ENCODE results near the gene ATL1.

Gene ATL1

GRCh38 chr14:50667996-50668825 is 108.3 kb downstream of the ATL1 start, which contains the start of gene SAV1 (continued):
- no peak for TF ChIP-seq ZNF146 (tag by site-specific recombination; IDR thresholded peaks at IDR 0.05)
- no peak for TF ChIP-seq ZNF214 (tag by site-specific recombination; IDR thresholded peaks at IDR 0.05; ENCODE audit: borderline replicate concordance)
- TF ChIP-seq ZNF555 (tag by site-specific recombination; conservative IDR thresholded peaks at IDR 0.05): no peak
- TF ChIP-seq ZNF558 (tag by site-specific recombination; IDR thresholded peaks at IDR 0.05): no peak
- no peak for TF ChIP-seq ZSCAN5A (tag by site-specific recombination; IDR thresholded peaks at IDR 0.05)
- no peak for TF ChIP-seq BCL11A (tag by site-specific recombination; IDR thresholded peaks at IDR 0.05; ENCODE audit: low read depth)
- TF ChIP-seq EGR2 (tag by site-specific recombination; IDR thresholded peaks at IDR 0.05; ENCODE audit: low read depth): peak; percentile 37
- TF ChIP-seq ZNF837 (tag by site-specific recombination; IDR thresholded peaks at IDR 0.05): no peak
- TF ChIP-seq CTCF (tag by site-specific recombination; IDR thresholded peaks at IDR 0.05): no peak
- peak; percentile 69 for TF ChIP-seq ZBTB17 (tag by site-specific recombination; IDR thresholded peaks at IDR 0.05)
- peak; percentile 63; the same call in 1 of the 2 replicates for TF ChIP-seq ZNF501 (tag by site-specific recombination; IDR thresholded peaks at IDR 0.05)
- TF ChIP-seq ZNF335 (tag by site-specific recombination; conservative IDR thresholded peaks at IDR 0.05): no peak; the same call in none of the 2 replicates
- no peak for TF ChIP-seq ZNF785 (tag by site-specific recombination; IDR thresholded peaks at IDR 0.05)
- TF ChIP-seq ZNF621 (tag by site-specific recombination; IDR thresholded peaks at IDR 0.05): no peak
- no peak for TF ChIP-seq ZNF776 (tag by site-specific recombination; IDR thresholded peaks at IDR 0.05; ENCODE audit: borderline replicate concordance)
- no peak for TF ChIP-seq ZNF433 (tag by site-specific recombination; IDR thresholded peaks at IDR 0.05; ENCODE audit: low read depth)
- no peak for TF ChIP-seq ZNF416 (tag by site-specific recombination; IDR thresholded peaks at IDR 0.05)
- TF ChIP-seq ZNF138 (tag by site-specific recombination; IDR thresholded peaks at IDR 0.05; ENCODE audit: borderline replicate concordance): no peak
- peak; percentile 49; the same call in 1 of the 2 replicates for TF ChIP-seq ZNF580 (tag by site-specific recombination; IDR thresholded peaks at IDR 0.05)
- no peak for TF ChIP-seq MEIS1 (CRISPR knock-in tag; IDR thresholded peaks at IDR 0.05; ENCODE audit: borderline replicate concordance)
- TF ChIP-seq ZNF514 (tag by site-specific recombination; IDR thresholded peaks at IDR 0.05): no peak
- no peak for TF ChIP-seq ZBTB7A (tag by site-specific recombination; IDR thresholded peaks at IDR 0.05; ENCODE audit: low read depth)
- TF ChIP-seq ZNF114 (tag by site-specific recombination; IDR thresholded peaks at IDR 0.05): no peak
- TF ChIP-seq HOXA7 (CRISPR knock-in tag; IDR thresholded peaks at IDR 0.05; ENCODE audit: borderline replicate concordance): no peak
- TF ChIP-seq ZNF211 (tag by site-specific recombination; IDR thresholded peaks at IDR 0.05; ENCODE audit: low read depth): no peak
- no peak for TF ChIP-seq ZNF629 (tag by site-specific recombination; IDR thresholded peaks at IDR 0.05)
- peak; percentile 99 for TF ChIP-seq ZXDB (tag by site-specific recombination; IDR thresholded peaks at IDR 0.05)
- no peak for TF ChIP-seq ZNF112 (tag by site-specific recombination; IDR thresholded peaks at IDR 0.05)
- TF ChIP-seq ZNF701 (tag by site-specific recombination; IDR thresholded peaks at IDR 0.05): no peak
- TF ChIP-seq ZNF155 (tag by site-specific recombination; IDR thresholded peaks at IDR 0.05): no peak
- TF ChIP-seq ZBTB44 (tag by site-specific recombination; IDR thresholded peaks at IDR 0.05): peak; percentile 39; the same call in 1 of the 2 replicates
- peak; percentile 14; the same call in 1 of the 2 replicates for TF ChIP-seq INSM2 (tag by site-specific recombination; IDR thresholded peaks at IDR 0.05)
- no peak for TF ChIP-seq HOXD13 (CRISPR knock-in tag; IDR thresholded peaks at IDR 0.05; ENCODE audit: borderline replicate concordance)

Data from HEK293 (cell line).